DND-41 (cell line): ENCODE results near the gene CHMP6.

ENCODE experiments used
- EZH2 ChIP-seq: IDR thresholded peaks from 3 replicates; pipeline ENCODE4 v1.6.1; 2012; ENCODE audit warnings: borderline replicate concordance, low read depth, mild to moderate bottlenecking, moderate library complexity, low read length, inconsistent platforms; ENCODE audit not compliant: severe bottlenecking
- TF ChIP-seq, protein P1 (sequence below): IDR thresholded peaks from 2 replicates; pipeline ENCODE4 v1.5.1; 2012; ENCODE audit warnings: borderline replicate concordance, low read length, moderate library complexity, mild to moderate bottlenecking; ENCODE audit not compliant: poor library complexity, severe bottlenecking; ENCODE audit errors: extremely low read depth

DNA sequence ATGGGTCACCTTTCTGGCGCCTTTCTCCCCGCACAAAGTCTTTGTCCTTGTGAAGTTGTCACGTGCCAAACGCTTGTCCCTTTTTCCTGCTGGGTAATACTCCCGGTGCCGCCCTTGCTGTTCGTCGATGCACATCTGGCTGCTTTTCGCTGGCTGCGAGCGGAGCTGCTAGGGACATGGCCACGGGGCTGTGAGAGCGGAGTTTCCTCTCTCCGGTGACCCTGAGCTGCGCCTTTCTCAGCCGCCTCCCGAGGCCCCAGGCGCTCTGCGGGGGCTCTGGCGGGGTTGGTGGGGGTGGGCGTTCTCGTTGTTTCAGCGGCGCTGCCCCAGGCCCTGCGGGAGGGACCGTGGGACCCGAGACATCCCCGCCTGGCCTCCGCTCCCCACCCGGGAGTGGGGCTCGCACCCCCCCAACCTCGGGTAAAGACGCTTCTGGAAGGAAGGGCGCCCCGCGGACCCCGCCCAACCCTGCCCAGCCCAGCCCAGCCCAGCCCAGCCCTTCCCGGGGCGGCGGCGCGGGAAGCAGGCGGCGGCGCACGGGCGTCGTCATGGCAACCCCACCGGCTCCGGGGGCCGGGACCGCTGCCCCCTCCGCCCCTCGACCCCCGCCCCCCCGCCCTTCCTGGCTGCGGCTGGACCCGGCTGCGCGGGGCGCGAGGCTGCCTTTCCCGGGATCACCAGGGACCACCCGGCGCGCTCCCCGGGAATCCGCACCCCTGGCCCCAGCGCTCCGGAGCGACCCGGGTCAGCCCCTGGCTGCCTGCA is 12.3 kb downstream of the CHMP6 start:
- no peak for TF ChIP-seq EZH2
- TF ChIP-seq, protein P1, sequence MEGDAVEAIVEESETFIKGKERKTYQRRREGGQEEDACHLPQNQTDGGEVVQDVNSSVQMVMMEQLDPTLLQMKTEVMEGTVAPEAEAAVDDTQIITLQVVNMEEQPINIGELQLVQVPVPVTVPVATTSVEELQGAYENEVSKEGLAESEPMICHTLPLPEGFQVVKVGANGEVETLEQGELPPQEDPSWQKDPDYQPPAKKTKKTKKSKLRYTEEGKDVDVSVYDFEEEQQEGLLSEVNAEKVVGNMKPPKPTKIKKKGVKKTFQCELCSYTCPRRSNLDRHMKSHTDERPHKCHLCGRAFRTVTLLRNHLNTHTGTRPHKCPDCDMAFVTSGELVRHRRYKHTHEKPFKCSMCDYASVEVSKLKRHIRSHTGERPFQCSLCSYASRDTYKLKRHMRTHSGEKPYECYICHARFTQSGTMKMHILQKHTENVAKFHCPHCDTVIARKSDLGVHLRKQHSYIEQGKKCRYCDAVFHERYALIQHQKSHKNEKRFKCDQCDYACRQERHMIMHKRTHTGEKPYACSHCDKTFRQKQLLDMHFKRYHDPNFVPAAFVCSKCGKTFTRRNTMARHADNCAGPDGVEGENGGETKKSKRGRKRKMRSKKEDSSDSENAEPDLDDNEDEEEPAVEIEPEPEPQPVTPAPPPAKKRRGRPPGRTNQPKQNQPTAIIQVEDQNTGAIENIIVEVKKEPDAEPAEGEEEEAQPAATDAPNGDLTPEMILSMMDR: no peak
